DND-41 (cell line): Measurements from ENCODE around the gene GATA3.

Source experiments
- ATAC-seq: fragments of 200-7000 bp; cut with Tn5 transposase; 3 replicates; pipeline ENCODE4 v1.9.1; 2021; ENCODE audit warnings: low read depth; ENCODE audit not compliant: insufficient read depth
- DNase-seq: peaks from one replicate; pipeline ENCODE4 v3.0.0-alpha.2; 2020
- H2AFZ ChIP-seq: 2 replicates; pipeline ENCODE4 v1.6.0; 2012; ENCODE audit warnings: low read depth, low read length
- H3K27ac ChIP-seq: 2 replicates; pipeline ENCODE4 v1.5.1; 2012; ENCODE audit warnings: low read length, inconsistent platforms
- H3K27me3 ChIP-seq: fragments of 200-600 bp; sonication (generic); 2 replicates; pipeline ENCODE4 v1.6.0; 2012; ENCODE audit warnings: low read length, mild to moderate bottlenecking, inconsistent platforms; ENCODE audit not compliant: insufficient read depth, poor library complexity
- H3K36me3 ChIP-seq: 2 replicates; pipeline ENCODE4 v1.5.1; 2012; ENCODE audit warnings: low read length, inconsistent platforms; ENCODE audit not compliant: insufficient read depth
- H3K4me1 ChIP-seq: 2 replicates; pipeline ENCODE4 v1.5.1; 2012; ENCODE audit warnings: mild to moderate bottlenecking, low read length; ENCODE audit not compliant: insufficient read depth
- H3K4me2 ChIP-seq: 2 replicates; pipeline ENCODE4 v1.6.0; 2012; ENCODE audit warnings: mild to moderate bottlenecking, moderate library complexity, low read length, inconsistent platforms; ENCODE audit not compliant: insufficient read depth
- H3K4me3 ChIP-seq, 2 experiments: fragments of 200-600 bp in 1 of 2; shearing (Covaris generic) in 1 of 2; 2 replicates each; pipeline ENCODE4 v1.5.1; 2012 to 2016; ENCODE audit warnings: inconsistent platforms in 2 of 2, low read length in 2 of 2, mild to moderate bottlenecking in 2 of 2, low read depth in 1 of 2, moderate library complexity in 1 of 2
- H3K79me2 ChIP-seq: 2 replicates; pipeline ENCODE4 v1.6.0; 2012; ENCODE audit warnings: low read length, inconsistent platforms; ENCODE audit not compliant: insufficient read depth
- H3K9ac ChIP-seq: 2 replicates; pipeline ENCODE4 v1.6.0; 2012; ENCODE audit warnings: low read depth, mild to moderate bottlenecking, inconsistent platforms, low read length, moderate library complexity
- H3K9me3 ChIP-seq: 2 replicates; pipeline ENCODE4 v1.5.1; 2012; ENCODE audit warnings: low read length, moderate library complexity, mild to moderate bottlenecking, inconsistent platforms; ENCODE audit not compliant: insufficient read depth, severe bottlenecking
- H4K20me1 ChIP-seq: 2 replicates; pipeline ENCODE4 v1.6.0; 2012; ENCODE audit warnings: low read length; ENCODE audit not compliant: insufficient read depth
- EZH2 ChIP-seq: IDR thresholded peaks from 3 replicates; pipeline ENCODE4 v1.6.1; 2012; ENCODE audit warnings: borderline replicate concordance, low read depth, mild to moderate bottlenecking, moderate library complexity, low read length, inconsistent platforms; ENCODE audit not compliant: severe bottlenecking
- TF ChIP-seq, protein P1 (sequence below): IDR thresholded peaks from 2 replicates; pipeline ENCODE4 v1.5.1; 2012; ENCODE audit warnings: borderline replicate concordance, low read length, moderate library complexity, mild to moderate bottlenecking; ENCODE audit not compliant: poor library complexity, severe bottlenecking; ENCODE audit errors: extremely low read depth

GATA3 gene

DNA sequence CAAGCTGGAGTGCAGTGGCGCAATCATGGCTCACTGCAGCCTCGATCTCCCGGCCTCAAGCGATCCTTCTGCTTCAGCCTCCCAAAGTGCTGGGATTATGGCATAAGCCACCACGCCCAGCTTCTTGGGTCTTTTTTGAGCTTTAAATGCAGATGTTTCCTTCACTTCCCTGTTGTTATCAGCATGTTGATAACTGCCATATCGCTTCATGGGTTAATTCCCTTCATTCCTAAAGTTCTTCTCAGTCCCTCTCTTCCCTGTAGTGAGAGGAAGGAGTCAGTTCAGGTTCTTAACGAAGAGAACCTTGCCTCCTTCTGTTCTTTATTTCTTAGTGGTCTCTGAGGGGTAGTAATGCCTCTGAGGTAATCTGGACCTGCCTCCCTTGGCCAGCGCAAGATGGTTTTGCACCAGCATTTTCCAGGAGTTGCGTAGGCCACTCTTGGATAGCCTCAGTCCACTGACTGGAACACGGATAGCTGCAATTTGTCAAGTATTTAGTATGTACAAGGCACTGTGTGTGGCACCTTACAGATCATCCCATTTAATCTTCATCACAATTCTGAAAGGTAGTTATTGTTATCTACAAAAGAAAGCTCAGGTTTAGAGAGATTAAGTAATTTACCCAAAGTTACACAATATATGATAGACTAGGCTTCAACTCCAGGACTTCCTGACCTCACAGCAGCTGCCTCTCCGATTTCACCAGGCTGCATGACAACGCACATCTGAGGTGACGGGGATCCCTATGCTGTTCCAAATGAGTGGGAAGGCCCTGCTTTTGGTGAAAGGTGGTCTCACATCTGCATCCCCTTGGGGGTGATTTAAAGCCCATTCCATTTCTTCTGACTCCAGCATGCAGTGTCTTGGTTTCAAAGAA, 60.5 kb downstream of the GATA3 start:
- no peak overlapping the region for H3K4me2 ChIP-seq
- H3K4me3 ChIP-seq, result no peak overlapping the region
- H3K27me3 ChIP-seq, result no peaks in the 10 kb centered on the region
- H3K79me2 ChIP-seq, result no peaks in the 10 kb centered on the region
- no peak overlapping the region for H3K27ac ChIP-seq
- no peak overlapping the region for H2AFZ ChIP-seq
- no peaks in the 10 kb centered on the region for H3K4me1 ChIP-seq
- H3K9ac ChIP-seq, result no peak overlapping the region
- no peak for ATAC-seq
- no peaks in the 10 kb centered on the region for H3K36me3 ChIP-seq
- TF ChIP-seq EZH2, result no peak
- TF ChIP-seq, protein P1, sequence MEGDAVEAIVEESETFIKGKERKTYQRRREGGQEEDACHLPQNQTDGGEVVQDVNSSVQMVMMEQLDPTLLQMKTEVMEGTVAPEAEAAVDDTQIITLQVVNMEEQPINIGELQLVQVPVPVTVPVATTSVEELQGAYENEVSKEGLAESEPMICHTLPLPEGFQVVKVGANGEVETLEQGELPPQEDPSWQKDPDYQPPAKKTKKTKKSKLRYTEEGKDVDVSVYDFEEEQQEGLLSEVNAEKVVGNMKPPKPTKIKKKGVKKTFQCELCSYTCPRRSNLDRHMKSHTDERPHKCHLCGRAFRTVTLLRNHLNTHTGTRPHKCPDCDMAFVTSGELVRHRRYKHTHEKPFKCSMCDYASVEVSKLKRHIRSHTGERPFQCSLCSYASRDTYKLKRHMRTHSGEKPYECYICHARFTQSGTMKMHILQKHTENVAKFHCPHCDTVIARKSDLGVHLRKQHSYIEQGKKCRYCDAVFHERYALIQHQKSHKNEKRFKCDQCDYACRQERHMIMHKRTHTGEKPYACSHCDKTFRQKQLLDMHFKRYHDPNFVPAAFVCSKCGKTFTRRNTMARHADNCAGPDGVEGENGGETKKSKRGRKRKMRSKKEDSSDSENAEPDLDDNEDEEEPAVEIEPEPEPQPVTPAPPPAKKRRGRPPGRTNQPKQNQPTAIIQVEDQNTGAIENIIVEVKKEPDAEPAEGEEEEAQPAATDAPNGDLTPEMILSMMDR, result no peak
- H3K9me3 ChIP-seq, result no peaks in the 10 kb centered on the region
- no peak for DNase-seq
- no peaks in the 10 kb centered on the region for H4K20me1 ChIP-seq

DNA sequence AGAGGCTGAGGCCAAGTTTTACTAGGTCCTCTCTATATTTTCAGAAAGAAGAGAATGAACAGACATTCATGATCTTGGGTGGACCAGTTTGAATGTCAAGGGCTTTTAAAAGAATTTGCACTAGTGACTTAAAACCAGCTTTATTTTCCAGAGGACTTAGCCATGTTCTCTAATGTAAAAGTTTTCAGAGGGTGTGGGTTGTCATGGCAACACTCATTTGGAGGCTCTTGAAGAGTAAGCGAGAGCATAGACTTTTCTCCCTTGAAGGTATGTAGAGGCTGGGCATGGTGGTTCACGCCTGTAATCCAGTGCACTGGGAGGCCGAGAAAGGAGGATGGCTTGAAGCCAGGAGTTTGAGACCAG, 61.1 kb downstream of the GATA3 start:
- no peak for ATAC-seq
- Histone ChIP-seq H3K9me3 (no peaks in the 10 kb centered on the region), H3K27ac (no peak overlapping the region), H3K27me3 (no peaks in the 10 kb centered on the region), H3K4me1 (no peaks in the 10 kb centered on the region), H3K4me2 (no peak overlapping the region), H2AFZ (no peak overlapping the region), H3K9ac (no peak overlapping the region), H4K20me1 (no peaks in the 10 kb centered on the region), H3K36me3 (no peaks in the 10 kb centered on the region), H3K4me3 (no peak overlapping the region), H3K79me2 (no peaks in the 10 kb centered on the region)
- TF ChIP-seq, protein P1, result no peak
- no peak for TF ChIP-seq EZH2
- DNase-seq, result no peak

DNA sequence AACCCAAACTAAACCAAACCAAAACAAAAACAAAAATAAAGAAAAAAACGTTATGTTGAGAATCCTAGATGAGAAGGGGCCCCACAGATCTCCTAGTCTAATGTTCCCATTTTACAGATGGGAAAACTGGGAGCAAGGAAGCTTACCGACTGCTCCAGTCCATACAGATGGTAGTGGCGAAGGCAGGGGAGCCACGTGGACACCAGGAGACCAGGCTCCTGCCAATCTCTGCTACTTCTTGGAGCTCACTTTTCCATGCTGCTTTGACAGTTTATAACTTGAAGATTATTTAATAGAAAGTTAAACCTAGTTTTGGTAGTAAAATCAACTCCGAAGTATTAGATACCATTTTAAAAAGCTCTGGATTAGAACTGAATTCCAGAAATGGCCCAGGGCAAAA, 62.0 kb downstream of the GATA3 start:
- Histone ChIP-seq H3K9ac (no peak overlapping the region), H3K4me1 (no peaks in the 10 kb centered on the region), H3K27ac (no peak overlapping the region), H3K27me3 (no peaks in the 10 kb centered on the region), H3K4me2 (no peak overlapping the region), H3K79me2 (no peaks in the 10 kb centered on the region), H4K20me1 (no peaks in the 10 kb centered on the region), H2AFZ (no peak overlapping the region), H3K9me3 (no peaks in the 10 kb centered on the region), H3K4me3 (no peak overlapping the region), H3K36me3 (no peaks in the 10 kb centered on the region)
- ATAC-seq (no peak), DNase-seq (no peak)
- TF ChIP-seq EZH2, result no peak
- TF ChIP-seq, protein P1, result no peak
